ENCODE results near the gene KCNJ6. TPM values are rescaled to one million over a fixed set of nuclear protein-coding genes. Genes with fewer than 3 reads are reported as not detected.

Gene KCNJ6
- total and polyA plus RNA-seq, 10 of the 15 experiments (the other 5 are each of a cell fraction or from before 2014, with no cell fraction given), result 0.03 to 0.07 (median 0.04) TPM; not detected in 7

DNA sequence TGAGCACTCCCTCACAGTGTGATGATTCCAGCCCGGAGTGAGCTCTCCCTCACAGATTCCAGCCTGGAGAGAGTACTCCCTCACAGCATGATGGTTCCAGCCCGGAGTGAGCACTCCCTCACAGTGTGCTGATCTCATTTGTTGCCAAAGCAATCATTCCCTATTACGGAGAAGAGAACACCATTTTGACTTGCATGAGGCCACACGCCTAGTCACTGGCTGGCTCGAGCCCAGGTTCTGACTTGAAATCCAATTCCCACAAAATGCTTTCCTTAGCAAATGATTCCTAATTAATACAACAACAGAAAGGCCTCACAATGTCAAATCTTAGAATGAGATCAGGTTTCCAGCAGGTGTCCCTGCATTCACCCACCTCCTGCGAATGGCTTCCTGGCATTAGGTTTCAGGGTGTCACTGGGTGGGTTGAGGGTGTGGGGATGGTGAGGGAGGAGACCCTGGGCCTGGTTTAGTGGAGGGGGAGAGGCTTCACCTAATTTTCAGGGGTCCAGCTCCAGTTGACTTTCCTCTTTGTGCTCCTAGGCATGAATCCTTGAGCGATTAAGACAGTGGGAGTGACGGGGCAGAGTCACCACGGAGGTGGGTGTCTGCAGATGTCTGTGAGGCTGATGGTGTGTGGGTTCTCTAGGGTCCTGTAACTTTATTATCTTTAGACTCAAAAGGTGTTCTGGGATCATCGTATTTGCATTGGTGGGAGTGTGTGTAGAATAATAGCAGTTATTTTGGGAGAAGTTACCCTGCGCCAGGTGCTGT lies 158.5 kb downstream of the KCNJ6 start (continued):
- TF ChIP-seq E4F1 (IDR thresholded peaks at IDR 0.05; ENCODE audit: borderline replicate concordance, partially characterized antibody) (no peak), WRNIP1 (IDR thresholded peaks at IDR 0.05; ENCODE audit: borderline replicate concordance, low read depth, low read length) (no peak), RAD51 (IDR thresholded peaks at IDR 0.05) (no peak)

DNA sequence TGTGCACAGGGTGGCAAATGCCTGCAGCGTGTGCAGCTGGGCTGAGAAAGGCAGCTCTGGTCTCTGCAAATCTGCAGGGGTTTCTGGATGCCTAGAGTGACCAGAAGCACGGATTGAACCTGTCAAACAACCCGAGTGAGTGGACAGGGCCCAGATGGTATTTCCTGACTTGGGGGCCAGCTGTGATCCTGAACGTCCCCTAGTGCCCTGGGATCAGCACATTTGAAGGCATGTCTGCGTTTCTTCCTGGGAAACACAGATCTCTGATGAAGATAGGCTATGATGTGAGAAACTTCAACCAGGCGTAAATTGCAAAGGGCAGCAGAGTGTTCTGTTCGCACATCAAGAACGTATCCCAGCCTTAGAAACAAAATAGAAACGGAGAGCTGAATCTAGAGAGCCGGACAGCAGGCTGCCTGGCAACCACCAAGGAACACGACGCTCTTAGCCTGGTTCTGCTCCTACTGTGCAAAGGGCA lies 163.1 kb downstream of the KCNJ6 start:
- SMC1A ChIA-PET (ENCODE audit: uncharacterized antibody, unreplicated experiment), result interaction anchor here (1.6 kb wide), 1 partner anchor 41 kb away, joined by 4 read pairs; no protein-coding TSS in a partner anchor
- POLR2A ChIA-PET, result no interaction called here
- Histone ChIP-seq H3K4me2 (ENCODE audit: control insufficient read depth, insufficient read depth) (no peak overlapping the region), H3K4me1 (ENCODE audit: control insufficient read depth, insufficient read depth, low read length) (no peaks in the 10 kb centered on the region), H4K20me1 (ENCODE audit: control insufficient read depth, insufficient read depth) (no peaks in the 10 kb centered on the region), H3K9me3 (replicated peaks; ENCODE audit: control insufficient read depth, insufficient read depth, low read length) (no peaks in the 10 kb centered on the region), H3K27ac (ENCODE audit: control insufficient read depth, insufficient read depth) (no peak overlapping the region), H3K79me2 (ENCODE audit: control insufficient read depth, insufficient read depth, low read length) (no peaks in the 10 kb centered on the region), H3K9ac (ENCODE audit: control insufficient read depth, insufficient read depth, low read length) (no peak overlapping the region), H3K27me3 (replicated peaks in 1 of 2; ENCODE audit: control insufficient read depth in 2 of 2, insufficient read depth in 2 of 2, low read length in 1 of 2) (no peaks in the 10 kb centered on the region), H2AFZ (ENCODE audit: control insufficient read depth, low read depth, low read length) (no peak overlapping the region), H3K4me3 (no peak overlapping the region), H3K36me3 (ENCODE audit: control insufficient read depth in 2 of 2, insufficient read depth in 2 of 2, low read length in 1 of 2) (no peaks in the 10 kb centered on the region)
- RAD21 ChIA-PET (ENCODE audit: unreplicated experiment), result no interaction called here
- DNase-seq (ENCODE audit: low read depth, low spot score) (no peak), FAIRE-seq (no peak), ATAC-seq (no peak)
- WGBS (ENCODE audit: insufficient coverage, insufficient replicate concordance, low lambda C conversion rate, missing lambda C conversion rate), result 29% methylated on average over 12 of the region's 12 CpGs
- in situ Hi-C loops (cut with MboI), result no loop called here
- intact Hi-C loops (cut with micrococcal nuclease; ENCODE audit: unreplicated experiment), result no loop called here
- BruUV-seq (replicated peaks), result no TSS peak
- CTCF ChIA-PET, result no interaction called here
- no peak for TF ChIP-seq ETV6 (conservative IDR thresholded peaks at IDR 0.05 in 1 of 2, IDR thresholded peaks at IDR 0.05 in 1 of 2; ENCODE audit: borderline replicate concordance in 1 of 2, low read depth in 1 of 2)
- no peak for TF ChIP-seq ZNF24 (IDR thresholded peaks at IDR 0.05)
- TF ChIP-seq DPF2 (IDR thresholded peaks at IDR 0.05), result no peak
- no peak for TF ChIP-seq BCL3 (IDR thresholded peaks at IDR 0.05; ENCODE audit: borderline replicate concordance, insufficient read depth, low read depth, low read length, poor library complexity, severe bottlenecking)
- no peak for TF ChIP-seq SUPT20H (IDR thresholded peaks at IDR 0.05; ENCODE audit: borderline replicate concordance, control insufficient read depth, low read depth, low read length)
- TF ChIP-seq, protein P1, sequence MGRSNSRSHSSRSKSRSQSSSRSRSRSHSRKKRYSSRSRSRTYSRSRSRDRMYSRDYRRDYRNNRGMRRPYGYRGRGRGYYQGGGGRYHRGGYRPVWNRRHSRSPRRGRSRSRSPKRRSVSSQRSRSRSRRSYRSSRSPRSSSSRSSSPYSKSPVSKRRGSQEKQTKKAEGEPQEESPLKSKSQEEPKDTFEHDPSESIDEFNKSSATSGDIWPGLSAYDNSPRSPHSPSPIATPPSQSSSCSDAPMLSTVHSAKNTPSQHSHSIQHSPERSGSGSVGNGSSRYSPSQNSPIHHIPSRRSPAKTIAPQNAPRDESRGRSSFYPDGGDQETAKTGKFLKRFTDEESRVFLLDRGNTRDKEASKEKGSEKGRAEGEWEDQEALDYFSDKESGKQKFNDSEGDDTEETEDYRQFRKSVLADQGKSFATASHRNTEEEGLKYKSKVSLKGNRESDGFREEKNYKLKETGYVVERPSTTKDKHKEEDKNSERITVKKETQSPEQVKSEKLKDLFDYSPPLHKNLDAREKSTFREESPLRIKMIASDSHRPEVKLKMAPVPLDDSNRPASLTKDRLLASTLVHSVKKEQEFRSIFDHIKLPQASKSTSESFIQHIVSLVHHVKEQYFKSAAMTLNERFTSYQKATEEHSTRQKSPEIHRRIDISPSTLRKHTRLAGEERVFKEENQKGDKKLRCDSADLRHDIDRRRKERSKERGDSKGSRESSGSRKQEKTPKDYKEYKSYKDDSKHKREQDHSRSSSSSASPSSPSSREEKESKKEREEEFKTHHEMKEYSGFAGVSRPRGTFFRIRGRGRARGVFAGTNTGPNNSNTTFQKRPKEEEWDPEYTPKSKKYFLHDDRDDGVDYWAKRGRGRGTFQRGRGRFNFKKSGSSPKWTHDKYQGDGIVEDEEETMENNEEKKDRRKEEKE (IDR thresholded peaks at IDR 0.05), result no peak
- no peak for TF ChIP-seq EP300 (IDR thresholded peaks at IDR 0.05; ENCODE audit: borderline replicate concordance in 1 of 2, control insufficient read depth in 1 of 2, low read depth in 2 of 2, low read length in 2 of 2)
- TF ChIP-seq TCF3 (IDR thresholded peaks at IDR 0.05; ENCODE audit: borderline replicate concordance, insufficient read depth, low read depth, low read length), result no peak
- no peak for TF ChIP-seq ESRRA (IDR thresholded peaks at IDR 0.05; ENCODE audit: low read length)
- no peak for TF ChIP-seq ZSCAN29 (IDR thresholded peaks at IDR 0.05)

Measured in GM12878 (cell line).